ENCODE results near the gene LCN10. TPM values are rescaled to one million over a fixed set of nuclear protein-coding genes. Genes with fewer than 3 reads are reported as not detected.

LCN10 gene
- total and polyA plus RNA-seq, 9 of the 15 experiments (the other 6 are each of a cell fraction or from before 2014, with no cell fraction given), result 0.10 to 0.21 (median 0.14) TPM; not detected in 6

DNA sequence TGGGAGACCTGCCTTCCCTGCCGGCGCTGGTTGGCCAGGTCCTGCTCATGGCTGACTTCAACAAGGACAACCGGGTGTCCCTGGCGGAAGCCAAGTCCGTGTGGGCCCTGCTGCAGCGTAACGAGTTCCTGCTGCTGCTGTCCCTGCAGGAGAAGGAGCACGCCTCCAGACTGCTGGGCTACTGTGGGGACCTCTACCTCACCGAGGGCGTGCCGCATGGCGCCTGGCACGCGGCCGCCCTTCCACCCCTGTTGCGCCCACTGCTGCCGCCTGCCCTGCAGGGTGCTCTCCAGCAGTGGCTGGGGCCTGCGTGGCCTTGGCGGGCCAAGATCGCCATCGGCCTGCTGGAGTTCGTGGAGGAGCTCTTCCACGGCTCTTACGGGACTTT is 19.8 kb downstream of the LCN10 start (continued):
- TF ChIP-seq, protein P1, sequence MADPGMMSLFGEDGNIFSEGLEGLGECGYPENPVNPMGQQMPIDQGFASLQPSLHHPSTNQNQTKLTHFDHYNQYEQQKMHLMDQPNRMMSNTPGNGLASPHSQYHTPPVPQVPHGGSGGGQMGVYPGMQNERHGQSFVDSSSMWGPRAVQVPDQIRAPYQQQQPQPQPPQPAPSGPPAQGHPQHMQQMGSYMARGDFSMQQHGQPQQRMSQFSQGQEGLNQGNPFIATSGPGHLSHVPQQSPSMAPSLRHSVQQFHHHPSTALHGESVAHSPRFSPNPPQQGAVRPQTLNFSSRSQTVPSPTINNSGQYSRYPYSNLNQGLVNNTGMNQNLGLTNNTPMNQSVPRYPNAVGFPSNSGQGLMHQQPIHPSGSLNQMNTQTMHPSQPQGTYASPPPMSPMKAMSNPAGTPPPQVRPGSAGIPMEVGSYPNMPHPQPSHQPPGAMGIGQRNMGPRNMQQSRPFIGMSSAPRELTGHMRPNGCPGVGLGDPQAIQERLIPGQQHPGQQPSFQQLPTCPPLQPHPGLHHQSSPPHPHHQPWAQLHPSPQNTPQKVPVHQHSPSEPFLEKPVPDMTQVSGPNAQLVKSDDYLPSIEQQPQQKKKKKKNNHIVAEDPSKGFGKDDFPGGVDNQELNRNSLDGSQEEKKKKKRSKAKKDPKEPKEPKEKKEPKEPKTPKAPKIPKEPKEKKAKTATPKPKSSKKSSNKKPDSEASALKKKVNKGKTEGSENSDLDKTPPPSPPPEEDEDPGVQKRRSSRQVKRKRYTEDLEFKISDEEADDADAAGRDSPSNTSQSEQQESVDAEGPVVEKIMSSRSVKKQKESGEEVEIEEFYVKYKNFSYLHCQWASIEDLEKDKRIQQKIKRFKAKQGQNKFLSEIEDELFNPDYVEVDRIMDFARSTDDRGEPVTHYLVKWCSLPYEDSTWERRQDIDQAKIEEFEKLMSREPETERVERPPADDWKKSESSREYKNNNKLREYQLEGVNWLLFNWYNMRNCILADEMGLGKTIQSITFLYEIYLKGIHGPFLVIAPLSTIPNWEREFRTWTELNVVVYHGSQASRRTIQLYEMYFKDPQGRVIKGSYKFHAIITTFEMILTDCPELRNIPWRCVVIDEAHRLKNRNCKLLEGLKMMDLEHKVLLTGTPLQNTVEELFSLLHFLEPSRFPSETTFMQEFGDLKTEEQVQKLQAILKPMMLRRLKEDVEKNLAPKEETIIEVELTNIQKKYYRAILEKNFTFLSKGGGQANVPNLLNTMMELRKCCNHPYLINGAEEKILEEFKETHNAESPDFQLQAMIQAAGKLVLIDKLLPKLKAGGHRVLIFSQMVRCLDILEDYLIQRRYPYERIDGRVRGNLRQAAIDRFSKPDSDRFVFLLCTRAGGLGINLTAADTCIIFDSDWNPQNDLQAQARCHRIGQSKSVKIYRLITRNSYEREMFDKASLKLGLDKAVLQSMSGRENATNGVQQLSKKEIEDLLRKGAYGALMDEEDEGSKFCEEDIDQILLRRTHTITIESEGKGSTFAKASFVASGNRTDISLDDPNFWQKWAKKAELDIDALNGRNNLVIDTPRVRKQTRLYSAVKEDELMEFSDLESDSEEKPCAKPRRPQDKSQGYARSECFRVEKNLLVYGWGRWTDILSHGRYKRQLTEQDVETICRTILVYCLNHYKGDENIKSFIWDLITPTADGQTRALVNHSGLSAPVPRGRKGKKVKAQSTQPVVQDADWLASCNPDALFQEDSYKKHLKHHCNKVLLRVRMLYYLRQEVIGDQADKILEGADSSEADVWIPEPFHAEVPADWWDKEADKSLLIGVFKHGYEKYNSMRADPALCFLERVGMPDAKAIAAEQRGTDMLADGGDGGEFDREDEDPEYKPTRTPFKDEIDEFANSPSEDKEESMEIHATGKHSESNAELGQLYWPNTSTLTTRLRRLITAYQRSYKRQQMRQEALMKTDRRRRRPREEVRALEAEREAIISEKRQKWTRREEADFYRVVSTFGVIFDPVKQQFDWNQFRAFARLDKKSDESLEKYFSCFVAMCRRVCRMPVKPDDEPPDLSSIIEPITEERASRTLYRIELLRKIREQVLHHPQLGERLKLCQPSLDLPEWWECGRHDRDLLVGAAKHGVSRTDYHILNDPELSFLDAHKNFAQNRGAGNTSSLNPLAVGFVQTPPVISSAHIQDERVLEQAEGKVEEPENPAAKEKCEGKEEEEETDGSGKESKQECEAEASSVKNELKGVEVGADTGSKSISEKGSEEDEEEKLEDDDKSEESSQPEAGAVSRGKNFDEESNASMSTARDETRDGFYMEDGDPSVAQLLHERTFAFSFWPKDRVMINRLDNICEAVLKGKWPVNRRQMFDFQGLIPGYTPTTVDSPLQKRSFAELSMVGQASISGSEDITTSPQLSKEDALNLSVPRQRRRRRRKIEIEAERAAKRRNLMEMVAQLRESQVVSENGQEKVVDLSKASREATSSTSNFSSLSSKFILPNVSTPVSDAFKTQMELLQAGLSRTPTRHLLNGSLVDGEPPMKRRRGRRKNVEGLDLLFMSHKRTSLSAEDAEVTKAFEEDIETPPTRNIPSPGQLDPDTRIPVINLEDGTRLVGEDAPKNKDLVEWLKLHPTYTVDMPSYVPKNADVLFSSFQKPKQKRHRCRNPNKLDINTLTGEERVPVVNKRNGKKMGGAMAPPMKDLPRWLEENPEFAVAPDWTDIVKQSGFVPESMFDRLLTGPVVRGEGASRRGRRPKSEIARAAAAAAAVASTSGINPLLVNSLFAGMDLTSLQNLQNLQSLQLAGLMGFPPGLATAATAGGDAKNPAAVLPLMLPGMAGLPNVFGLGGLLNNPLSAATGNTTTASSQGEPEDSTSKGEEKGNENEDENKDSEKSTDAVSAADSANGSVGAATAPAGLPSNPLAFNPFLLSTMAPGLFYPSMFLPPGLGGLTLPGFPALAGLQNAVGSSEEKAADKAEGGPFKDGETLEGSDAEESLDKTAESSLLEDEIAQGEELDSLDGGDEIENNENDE (IDR thresholded peaks at IDR 0.05; ENCODE audit: low read depth, low read length), result peak; percentile 41
- no peak for TF ChIP-seq ZNF780A (CRISPR knock-in tag; IDR thresholded peaks at IDR 0.05)
- peak; percentile 11 for TF ChIP-seq TAF1 (IDR thresholded peaks at IDR 0.05; ENCODE audit: control insufficient read depth, extremely low read depth, insufficient read depth, low read length, severe bottlenecking)
- TF ChIP-seq KDM5B (IDR thresholded peaks at IDR 0.05; ENCODE audit: insufficient replicate concordance, low read depth, low read length), result peak; percentile 30
- peak; percentile 59 for TF ChIP-seq RBFOX2 (IDR thresholded peaks at IDR 0.05; ENCODE audit: low read depth, low read length)
- TF ChIP-seq RBM39 (optimal IDR thresholded peaks at IDR 0.05; ENCODE audit: low read depth, low read length), result peak; percentile 54
- TF ChIP-seq, protein P2, sequence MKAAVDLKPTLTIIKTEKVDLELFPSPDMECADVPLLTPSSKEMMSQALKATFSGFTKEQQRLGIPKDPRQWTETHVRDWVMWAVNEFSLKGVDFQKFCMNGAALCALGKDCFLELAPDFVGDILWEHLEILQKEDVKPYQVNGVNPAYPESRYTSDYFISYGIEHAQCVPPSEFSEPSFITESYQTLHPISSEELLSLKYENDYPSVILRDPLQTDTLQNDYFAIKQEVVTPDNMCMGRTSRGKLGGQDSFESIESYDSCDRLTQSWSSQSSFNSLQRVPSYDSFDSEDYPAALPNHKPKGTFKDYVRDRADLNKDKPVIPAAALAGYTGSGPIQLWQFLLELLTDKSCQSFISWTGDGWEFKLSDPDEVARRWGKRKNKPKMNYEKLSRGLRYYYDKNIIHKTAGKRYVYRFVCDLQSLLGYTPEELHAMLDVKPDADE (conservative IDR thresholded peaks at IDR 0.05; ENCODE audit: control insufficient read depth, low read depth, low read length), result peak; percentile 41; the same call in 1 of the 2 replicates
- no peak for TF ChIP-seq RBM34 (IDR thresholded peaks at IDR 0.05; ENCODE audit: borderline replicate concordance, insufficient read depth, low read length)
- TF ChIP-seq, protein P3, sequence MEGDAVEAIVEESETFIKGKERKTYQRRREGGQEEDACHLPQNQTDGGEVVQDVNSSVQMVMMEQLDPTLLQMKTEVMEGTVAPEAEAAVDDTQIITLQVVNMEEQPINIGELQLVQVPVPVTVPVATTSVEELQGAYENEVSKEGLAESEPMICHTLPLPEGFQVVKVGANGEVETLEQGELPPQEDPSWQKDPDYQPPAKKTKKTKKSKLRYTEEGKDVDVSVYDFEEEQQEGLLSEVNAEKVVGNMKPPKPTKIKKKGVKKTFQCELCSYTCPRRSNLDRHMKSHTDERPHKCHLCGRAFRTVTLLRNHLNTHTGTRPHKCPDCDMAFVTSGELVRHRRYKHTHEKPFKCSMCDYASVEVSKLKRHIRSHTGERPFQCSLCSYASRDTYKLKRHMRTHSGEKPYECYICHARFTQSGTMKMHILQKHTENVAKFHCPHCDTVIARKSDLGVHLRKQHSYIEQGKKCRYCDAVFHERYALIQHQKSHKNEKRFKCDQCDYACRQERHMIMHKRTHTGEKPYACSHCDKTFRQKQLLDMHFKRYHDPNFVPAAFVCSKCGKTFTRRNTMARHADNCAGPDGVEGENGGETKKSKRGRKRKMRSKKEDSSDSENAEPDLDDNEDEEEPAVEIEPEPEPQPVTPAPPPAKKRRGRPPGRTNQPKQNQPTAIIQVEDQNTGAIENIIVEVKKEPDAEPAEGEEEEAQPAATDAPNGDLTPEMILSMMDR (IDR thresholded peaks at IDR 0.05 in 2 of 3, conservative IDR thresholded peaks at IDR 0.05 in 1 of 3; ENCODE audit: insufficient read depth in 2 of 3, low read depth in 1 of 3, low read length in 3 of 3), result no peak
- TF ChIP-seq SIRT6 (IDR thresholded peaks at IDR 0.05; ENCODE audit: low read depth, low read length), result peak; percentile 40
- 0 out of 2 replicates have a peak, but pooled peaks have one; percentile 33 for TF ChIP-seq MBD2 (IDR thresholded peaks at IDR 0.05; ENCODE audit: borderline replicate concordance, low read depth)
- peak; percentile 98 for TF ChIP-seq FIP1L1 (IDR thresholded peaks at IDR 0.05; ENCODE audit: low read depth, low read length, poor library complexity, severe bottlenecking)
- peak; percentile 65; the same call in 1 of the 2 replicates for TF ChIP-seq POLR2G (IDR thresholded peaks at IDR 0.05; ENCODE audit: low read depth, low read length)
